Measurements from ENCODE around the gene KCNAB1. TPM values are rescaled to one million over a fixed set of nuclear protein-coding genes. Genes with fewer than 3 reads are reported as not detected.

The KCNAB1 gene
- total and polyA plus RNA-seq, 2 of the 8 experiments (the other 6 are each of a cell fraction or from before 2014, with no cell fraction given), result 0.51 to 2.3 TPM

- TF ChIP-seq NANOG (IDR thresholded peaks at IDR 0.05; ENCODE audit: insufficient read depth, low read depth, low read length, poor library complexity, severe bottlenecking) (peak; percentile 95), SIRT6 (IDR thresholded peaks at IDR 0.05; ENCODE audit: low read length) (no peak), SUZ12 (IDR thresholded peaks at IDR 0.05; ENCODE audit: low read length) (no peak), HDAC2 (IDR thresholded peaks at IDR 0.05; ENCODE audit: borderline replicate concordance in 1 of 2, low read depth in 2 of 2, low read length in 2 of 2) (peak in 1 of 2 experiments; percentile 84; a peak in 2 of 4 replicates), SIX5 (IDR thresholded peaks at IDR 0.05; ENCODE audit: low read depth, low read length) (no peak), CHD2 (IDR thresholded peaks at IDR 0.05; ENCODE audit: low read length) (no peak), NRF1 (IDR thresholded peaks at IDR 0.05; ENCODE audit: low read depth, low read length) (no peak), POLR2AphosphoS5 (IDR thresholded peaks at IDR 0.05; ENCODE audit: low read depth, low read length) (no peak), CTCF (IDR thresholded peaks at IDR 0.05; ENCODE audit: control extremely low read depth in 1 of 3, insufficient read depth in 1 of 3, low read depth in 1 of 3, low read length in 3 of 3) (no peak)
Observed at GRCh38 chr3:156456771-156457224, 336.4 kb downstream of the KCNAB1 start (continued).

All from H1 (cell line).